Hepatocyte (in vitro differentiated cells): ENCODE measurements around the gene RNF224.

Experiments used
- EZH2 ChIP-seq: fragments of 200-600 bp; sonication (generic); IDR thresholded peaks from 2 replicates; pipeline ENCODE4 v1.6.1; 2016; ENCODE audit warnings: antibody characterized with exemption, mild to moderate bottlenecking, borderline replicate concordance
- EZH2phosphoT487 ChIP-seq: fragments of 200-600 bp; sonication (generic); IDR thresholded peaks from one replicate; pipeline ENCODE4 v1.6.1; 2018; ENCODE audit warnings: antibody characterized with exemption, mild to moderate bottlenecking, low read depth, moderate library complexity; ENCODE audit not compliant: unreplicated experiment, severe bottlenecking
- TF ChIP-seq, protein P1 (sequence below): fragments of 200-600 bp; sonication (generic); IDR thresholded peaks from 2 replicates; pipeline ENCODE4 v1.5.1; 2016; ENCODE audit warnings: antibody characterized with exemption, mild to moderate bottlenecking; ENCODE audit not compliant: poor library complexity

DNA sequence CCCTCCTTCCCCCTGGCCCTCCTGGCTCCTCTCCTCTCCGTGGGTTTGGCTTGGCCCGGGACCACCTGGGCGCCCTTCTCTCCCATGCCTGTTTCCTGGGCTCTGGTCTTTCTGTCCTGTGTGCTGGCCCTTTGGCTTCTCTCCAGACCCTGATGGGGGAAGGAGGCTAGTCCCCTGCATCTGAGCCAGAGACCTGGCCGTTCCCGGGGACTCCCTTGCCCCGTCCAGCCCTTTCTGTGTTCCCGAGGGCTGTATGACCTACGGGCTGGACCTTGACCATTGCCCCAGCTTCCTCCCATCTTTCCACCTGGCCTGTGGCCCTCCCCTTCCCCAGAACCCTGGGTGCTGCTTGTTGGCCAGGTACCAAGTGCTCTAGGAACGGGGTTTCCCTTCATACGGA lies 36.2 kb downstream of the RNF224 start:
- TF ChIP-seq, protein P1, sequence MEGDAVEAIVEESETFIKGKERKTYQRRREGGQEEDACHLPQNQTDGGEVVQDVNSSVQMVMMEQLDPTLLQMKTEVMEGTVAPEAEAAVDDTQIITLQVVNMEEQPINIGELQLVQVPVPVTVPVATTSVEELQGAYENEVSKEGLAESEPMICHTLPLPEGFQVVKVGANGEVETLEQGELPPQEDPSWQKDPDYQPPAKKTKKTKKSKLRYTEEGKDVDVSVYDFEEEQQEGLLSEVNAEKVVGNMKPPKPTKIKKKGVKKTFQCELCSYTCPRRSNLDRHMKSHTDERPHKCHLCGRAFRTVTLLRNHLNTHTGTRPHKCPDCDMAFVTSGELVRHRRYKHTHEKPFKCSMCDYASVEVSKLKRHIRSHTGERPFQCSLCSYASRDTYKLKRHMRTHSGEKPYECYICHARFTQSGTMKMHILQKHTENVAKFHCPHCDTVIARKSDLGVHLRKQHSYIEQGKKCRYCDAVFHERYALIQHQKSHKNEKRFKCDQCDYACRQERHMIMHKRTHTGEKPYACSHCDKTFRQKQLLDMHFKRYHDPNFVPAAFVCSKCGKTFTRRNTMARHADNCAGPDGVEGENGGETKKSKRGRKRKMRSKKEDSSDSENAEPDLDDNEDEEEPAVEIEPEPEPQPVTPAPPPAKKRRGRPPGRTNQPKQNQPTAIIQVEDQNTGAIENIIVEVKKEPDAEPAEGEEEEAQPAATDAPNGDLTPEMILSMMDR, result no peak
- TF ChIP-seq EZH2 (no peak), EZH2phosphoT487 (no peak)
